DOHH2 (cell line): ENCODE data around the gene BCL2A1.

Experiments used
- H3F3A ChIP-seq: fragments of 200-600 bp; sonication (generic), shearing (Covaris generic); 2 replicates; pipeline ENCODE4 v1.6.0; 2016; ENCODE audit warnings: antibody characterized with exemption, mild to moderate bottlenecking; ENCODE audit not compliant: control insufficient read depth, insufficient read depth
- H3K27ac ChIP-seq: fragments of 200-600 bp; sonication (generic); 2 replicates; pipeline ENCODE4 v1.5.1; 2014; ENCODE audit warnings: low read depth, mild to moderate bottlenecking, low read length, moderate library complexity
- H3K27me3 ChIP-seq: fragments of 200-600 bp; sonication (generic); 2 replicates; pipeline ENCODE4 v1.6.1; 2014; ENCODE audit warnings: mild to moderate bottlenecking, low read length, mixed read lengths; ENCODE audit not compliant: control insufficient read depth
- H3K36me3 ChIP-seq: fragments of 200-600 bp; sonication (generic); 2 replicates; pipeline ENCODE4 v1.6.1; 2014; ENCODE audit warnings: mild to moderate bottlenecking, low read length, moderate library complexity, mixed read lengths; ENCODE audit not compliant: control insufficient read depth
- H3K4me1 ChIP-seq: fragments of 200-600 bp; sonication (generic); 2 replicates; pipeline ENCODE4 v1.6.1; 2014; ENCODE audit warnings: mild to moderate bottlenecking, low read length, mixed read lengths; ENCODE audit not compliant: control insufficient read depth
- H3K4me2 ChIP-seq: fragments of 200-600 bp; sonication (generic); 2 replicates; pipeline ENCODE4 v1.6.0; 2014; ENCODE audit warnings: mild to moderate bottlenecking, low read length, moderate library complexity
- H3K4me3 ChIP-seq: fragments of 200-600 bp; sonication (generic); 2 replicates; pipeline ENCODE4 v1.5.1; 2014; ENCODE audit warnings: mild to moderate bottlenecking, low read length, mixed read lengths
- H3K79me2 ChIP-seq: fragments of 200-600 bp; sonication (generic); 2 replicates; pipeline ENCODE4 v1.6.1; 2014; ENCODE audit warnings: mild to moderate bottlenecking, low read length, mixed read lengths; ENCODE audit not compliant: control insufficient read depth
- H3K9me2 ChIP-seq: fragments of 200-600 bp; sonication (generic); replicated peaks from 2 replicates; pipeline ENCODE4 v1.6.1; 2014; ENCODE audit warnings: mild to moderate bottlenecking, low read length, mixed read lengths; ENCODE audit not compliant: control insufficient read depth
- H3K9me3 ChIP-seq: fragments of 200-600 bp; sonication (generic); 2 replicates; pipeline ENCODE4 v1.6.1; 2014; ENCODE audit warnings: antibody characterized with exemption, low read length, mixed read lengths; ENCODE audit not compliant: control insufficient read depth, insufficient read depth
- H4K20me1 ChIP-seq: fragments of 200-600 bp; sonication (generic); 2 replicates; pipeline ENCODE4 v1.6.0; 2014; ENCODE audit warnings: low read depth, mild to moderate bottlenecking, antibody characterized with exemption, low read length, moderate library complexity; ENCODE audit not compliant: control insufficient read depth, insufficient read depth
- CTCF ChIP-seq: fragments of 200-600 bp; sonication (generic); IDR thresholded peaks from one replicate; pipeline ENCODE4 v1.5.1; 2014; ENCODE audit warnings: antibody characterized with exemption, mild to moderate bottlenecking, low read depth, low read length; ENCODE audit not compliant: poor library complexity, severe bottlenecking
- EZH2phosphoT487 ChIP-seq: fragments of 200-600 bp; sonication (generic); IDR thresholded peaks from 2 replicates; pipeline ENCODE4 v1.6.1; 2017; ENCODE audit warnings: borderline replicate concordance, mild to moderate bottlenecking, antibody characterized with exemption, low read length, moderate library complexity, mixed read lengths

Gene BCL2A1

GRCh38 chr15:79977431-79978054, 6.5 kb upstream of the BCL2A1 start:
- H3K4me1 ChIP-seq: peaks cover 55% of the 10 kb centered on the region
- H3K9me3 ChIP-seq: no peaks in the 10 kb centered on the region
- peak overlapping the region; percentile 53 for H3K4me2 ChIP-seq
- TF ChIP-seq EZH2phosphoT487 (no peak), CTCF (no peak)
- no peaks in the 10 kb centered on the region for H3K27me3 ChIP-seq
- H4K20me1 ChIP-seq: no peaks in the 10 kb centered on the region
- H3K4me3 ChIP-seq: peak overlapping the region; percentile 11
- peaks cover 7% of the 10 kb centered on the region for H3F3A ChIP-seq
- H3K36me3 ChIP-seq: no peaks in the 10 kb centered on the region
- H3K9me2 ChIP-seq: no peaks in the 10 kb centered on the region
- peak overlapping the region; percentile 74; the same call in 1 of the 2 replicates for H3K27ac ChIP-seq
- H3K79me2 ChIP-seq: no peaks in the 10 kb centered on the region

- peak overlapping the region; percentile 36 for H3K4me2 ChIP-seq
Observed at GRCh38 chr15:79973456-79974195, 2.6 kb upstream of the BCL2A1 start.

DNA sequence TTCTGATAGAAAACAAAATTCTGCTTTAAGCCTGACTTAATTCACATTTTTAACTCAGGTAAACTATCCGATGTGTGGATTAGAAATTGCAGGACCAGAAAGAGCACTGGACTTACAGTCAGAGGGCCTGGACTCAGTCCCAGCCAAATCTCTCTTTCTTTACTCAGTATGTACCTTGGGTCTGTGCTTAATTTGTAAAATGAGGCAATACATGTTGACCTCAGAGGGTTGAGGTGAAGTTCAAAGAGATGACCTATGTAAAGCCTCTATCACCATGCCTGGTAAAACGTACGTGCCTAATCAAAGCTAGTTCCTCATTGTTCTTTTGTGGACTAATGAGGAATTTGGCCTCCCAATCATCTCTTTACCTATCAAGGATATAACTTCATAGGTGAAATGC, 1.9 kb upstream of the BCL2A1 start:
- no peaks in the 10 kb centered on the region for H3K36me3 ChIP-seq
- TF ChIP-seq CTCF (no peak), EZH2phosphoT487 (no peak)
- H3K4me1 ChIP-seq: peaks cover 66% of the 10 kb centered on the region
- H4K20me1 ChIP-seq: no peaks in the 10 kb centered on the region
- no peaks in the 10 kb centered on the region for H3K9me3 ChIP-seq
- H3K4me2 ChIP-seq: peak overlapping the region; percentile 36
- no peak overlapping the region for H3K27ac ChIP-seq
- no peaks in the 10 kb centered on the region for H3K79me2 ChIP-seq
- H3K27me3 ChIP-seq: no peaks in the 10 kb centered on the region
- peaks cover 20% of the 10 kb centered on the region for H3F3A ChIP-seq
- no peak overlapping the region for H3K4me3 ChIP-seq
- H3K9me2 ChIP-seq: no peaks in the 10 kb centered on the region

More at GRCh38 chr15:79973456-79974195, 2.6 kb upstream of the BCL2A1 start:
- H3K9me2 ChIP-seq: no peaks in the 10 kb centered on the region
- peaks cover 23% of the 10 kb centered on the region for H3F3A ChIP-seq
- no peak overlapping the region for H3K27ac ChIP-seq
- peaks cover 66% of the 10 kb centered on the region for H3K4me1 ChIP-seq
- H3K79me2 ChIP-seq: no peaks in the 10 kb centered on the region
- TF ChIP-seq CTCF: no peak
- TF ChIP-seq EZH2phosphoT487: no peak
- peak overlapping the region; percentile 10; the same call in 1 of the 2 replicates for H3K4me3 ChIP-seq
- H3K27me3 ChIP-seq: no peaks in the 10 kb centered on the region
- H3K36me3 ChIP-seq: no peaks in the 10 kb centered on the region
- no peaks in the 10 kb centered on the region for H4K20me1 ChIP-seq
- H3K9me3 ChIP-seq: no peaks in the 10 kb centered on the region
